ENCODE measurements around the gene ATP5F1E.

DNA sequence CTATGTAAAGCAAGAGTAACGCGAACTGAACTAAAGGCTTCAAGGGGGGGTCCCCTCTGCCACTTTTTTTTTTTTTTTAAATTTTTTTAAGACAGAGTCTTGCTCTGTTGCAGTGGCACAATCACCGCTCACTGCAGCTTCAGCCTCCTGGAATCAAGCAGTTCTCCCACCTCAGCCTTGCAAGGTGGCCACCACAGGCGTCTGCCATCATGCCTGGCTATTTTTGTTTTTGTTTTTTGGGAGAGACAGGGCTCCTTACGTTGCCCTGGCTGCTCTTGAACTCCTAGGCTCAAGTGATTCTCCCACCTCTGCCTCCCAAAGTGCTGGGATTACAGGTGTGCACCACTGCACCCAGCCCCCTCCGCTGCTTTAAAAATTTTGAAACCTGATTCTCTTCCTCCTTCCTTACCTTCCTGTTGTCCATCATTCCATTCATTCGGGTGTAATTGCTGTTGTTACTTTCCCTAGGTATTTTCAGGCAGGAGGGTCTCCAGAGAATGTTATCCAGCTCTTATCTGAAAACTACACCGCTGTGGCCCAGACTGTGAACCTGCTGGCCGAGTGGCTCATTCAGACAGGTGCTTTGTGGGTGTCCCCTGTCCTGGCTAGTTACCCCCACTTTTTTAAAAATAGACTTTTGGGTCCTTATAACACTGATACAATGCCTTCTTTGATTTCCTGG is 45.7 kb downstream of the ATP5F1E start:
- TF ChIP-seq ZSCAN30 (tag by site-specific recombination; IDR thresholded peaks at IDR 0.05): no peak
- TF ChIP-seq TCF7L2 (IDR thresholded peaks at IDR 0.05; ENCODE audit: borderline replicate concordance, low read depth, low read length): no peak
- TF ChIP-seq, protein P1, sequence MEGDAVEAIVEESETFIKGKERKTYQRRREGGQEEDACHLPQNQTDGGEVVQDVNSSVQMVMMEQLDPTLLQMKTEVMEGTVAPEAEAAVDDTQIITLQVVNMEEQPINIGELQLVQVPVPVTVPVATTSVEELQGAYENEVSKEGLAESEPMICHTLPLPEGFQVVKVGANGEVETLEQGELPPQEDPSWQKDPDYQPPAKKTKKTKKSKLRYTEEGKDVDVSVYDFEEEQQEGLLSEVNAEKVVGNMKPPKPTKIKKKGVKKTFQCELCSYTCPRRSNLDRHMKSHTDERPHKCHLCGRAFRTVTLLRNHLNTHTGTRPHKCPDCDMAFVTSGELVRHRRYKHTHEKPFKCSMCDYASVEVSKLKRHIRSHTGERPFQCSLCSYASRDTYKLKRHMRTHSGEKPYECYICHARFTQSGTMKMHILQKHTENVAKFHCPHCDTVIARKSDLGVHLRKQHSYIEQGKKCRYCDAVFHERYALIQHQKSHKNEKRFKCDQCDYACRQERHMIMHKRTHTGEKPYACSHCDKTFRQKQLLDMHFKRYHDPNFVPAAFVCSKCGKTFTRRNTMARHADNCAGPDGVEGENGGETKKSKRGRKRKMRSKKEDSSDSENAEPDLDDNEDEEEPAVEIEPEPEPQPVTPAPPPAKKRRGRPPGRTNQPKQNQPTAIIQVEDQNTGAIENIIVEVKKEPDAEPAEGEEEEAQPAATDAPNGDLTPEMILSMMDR (tag by site-specific recombination; IDR thresholded peaks at IDR 0.05): no peak
- TF ChIP-seq ZNF433 (tag by site-specific recombination; IDR thresholded peaks at IDR 0.05; ENCODE audit: low read depth): no peak
- TF ChIP-seq, protein P2, sequence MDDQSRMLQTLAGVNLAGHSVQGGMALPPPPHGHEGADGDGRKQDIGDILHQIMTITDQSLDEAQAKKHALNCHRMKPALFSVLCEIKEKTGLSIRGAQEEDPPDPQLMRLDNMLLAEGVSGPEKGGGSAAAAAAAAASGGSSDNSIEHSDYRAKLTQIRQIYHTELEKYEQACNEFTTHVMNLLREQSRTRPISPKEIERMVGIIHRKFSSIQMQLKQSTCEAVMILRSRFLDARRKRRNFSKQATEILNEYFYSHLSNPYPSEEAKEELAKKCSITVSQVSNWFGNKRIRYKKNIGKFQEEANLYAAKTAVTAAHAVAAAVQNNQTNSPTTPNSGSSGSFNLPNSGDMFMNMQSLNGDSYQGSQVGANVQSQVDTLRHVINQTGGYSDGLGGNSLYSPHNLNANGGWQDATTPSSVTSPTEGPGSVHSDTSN (CRISPR knock-in tag; IDR thresholded peaks at IDR 0.05): no peak
- TF ChIP-seq, protein P3, sequence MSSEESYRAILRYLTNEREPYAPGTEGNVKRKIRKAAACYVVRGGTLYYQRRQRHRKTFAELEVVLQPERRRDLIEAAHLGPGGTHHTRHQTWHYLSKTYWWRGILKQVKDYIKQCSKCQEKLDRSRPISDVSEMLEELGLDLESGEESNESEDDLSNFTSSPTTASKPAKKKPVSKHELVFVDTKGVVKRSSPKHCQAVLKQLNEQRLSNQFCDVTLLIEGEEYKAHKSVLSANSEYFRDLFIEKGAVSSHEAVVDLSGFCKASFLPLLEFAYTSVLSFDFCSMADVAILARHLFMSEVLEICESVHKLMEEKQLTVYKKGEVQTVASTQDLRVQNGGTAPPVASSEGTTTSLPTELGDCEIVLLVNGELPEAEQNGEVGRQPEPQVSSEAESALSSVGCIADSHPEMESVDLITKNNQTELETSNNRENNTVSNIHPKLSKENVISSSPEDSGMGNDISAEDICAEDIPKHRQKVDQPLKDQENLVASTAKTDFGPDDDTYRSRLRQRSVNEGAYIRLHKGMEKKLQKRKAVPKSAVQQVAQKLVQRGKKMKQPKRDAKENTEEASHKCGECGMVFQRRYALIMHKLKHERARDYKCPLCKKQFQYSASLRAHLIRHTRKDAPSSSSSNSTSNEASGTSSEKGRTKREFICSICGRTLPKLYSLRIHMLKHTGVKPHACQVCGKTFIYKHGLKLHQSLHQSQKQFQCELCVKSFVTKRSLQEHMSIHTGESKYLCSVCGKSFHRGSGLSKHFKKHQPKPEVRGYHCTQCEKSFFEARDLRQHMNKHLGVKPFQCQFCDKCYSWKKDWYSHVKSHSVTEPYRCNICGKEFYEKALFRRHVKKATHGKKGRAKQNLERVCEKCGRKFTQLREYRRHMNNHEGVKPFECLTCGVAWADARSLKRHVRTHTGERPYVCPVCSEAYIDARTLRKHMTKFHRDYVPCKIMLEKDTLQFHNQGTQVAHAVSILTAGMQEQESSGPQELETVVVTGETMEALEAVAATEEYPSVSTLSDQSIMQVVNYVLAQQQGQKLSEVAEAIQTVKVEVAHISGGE (tag by site-specific recombination; conservative IDR thresholded peaks at IDR 0.05; ENCODE audit: low read depth): no peak
- TF ChIP-seq ZNF16 (tag by site-specific recombination; IDR thresholded peaks at IDR 0.05; ENCODE audit: low read depth): no peak
- no peak for TF ChIP-seq ZNF600 (tag by site-specific recombination; IDR thresholded peaks at IDR 0.05)
- TF ChIP-seq SETDB1 (IDR thresholded peaks at IDR 0.05; ENCODE audit: insufficient read length, low read length): no peak
- TF ChIP-seq HOXA7 (CRISPR knock-in tag; IDR thresholded peaks at IDR 0.05; ENCODE audit: borderline replicate concordance): no peak
- TF ChIP-seq ZNF624 (tag by site-specific recombination; IDR thresholded peaks at IDR 0.05): no peak
- TF ChIP-seq ZNF24 (tag by site-specific recombination; IDR thresholded peaks at IDR 0.05): no peak

Data from HEK293 (cell line).